GM23338 (cell line): ENCODE results near the gene ATP8A2. TPM values are rescaled to one million over a fixed set of nuclear protein-coding genes. Genes with fewer than 3 reads are reported as not detected.

ENCODE experiments used
- ATAC-seq: fragments of 200-7000 bp; cut with Tn5 transposase; 3 replicates; pipeline ENCODE4 v1.9.1; 2020
- DNase-seq: peaks from one replicate; pipeline ENCODE4 v3.0.0-alpha.2; 2015; ENCODE audit warnings: low spot score
- H2AFZ ChIP-seq: fragments of 200-600 bp; sonication (generic); 2 replicates; pipeline ENCODE4 v1.8.0; 2016; ENCODE audit warnings: antibody characterized with exemption, mild to moderate bottlenecking, moderate library complexity
- H3F3A ChIP-seq: fragments of 200-600 bp; sonication (generic); replicated peaks from 2 replicates; pipeline ENCODE4 v1.8.0; 2017; ENCODE audit warnings: antibody characterized with exemption, mixed run types, low read depth
- H3K27ac ChIP-seq: fragments of 200-600 bp; sonication (generic); 2 replicates; pipeline ENCODE4 v1.6.1; 2016; ENCODE audit warnings: low read depth
- H3K27me3 ChIP-seq: fragments of 200-600 bp; sonication (generic); 2 replicates; pipeline ENCODE4 v1.8.0; 2016; ENCODE audit warnings: mild to moderate bottlenecking, mixed run types, moderate library complexity; ENCODE audit not compliant: insufficient read depth
- H3K36me3 ChIP-seq: fragments of 200-600 bp; sonication (generic); 2 replicates; pipeline ENCODE4 v1.8.0; 2016; ENCODE audit warnings: mild to moderate bottlenecking; ENCODE audit not compliant: insufficient read depth
- H3K4me1 ChIP-seq: fragments of 200-600 bp; sonication (generic); 2 replicates; pipeline ENCODE4 v1.8.0; 2016; ENCODE audit warnings: mild to moderate bottlenecking, moderate library complexity; ENCODE audit not compliant: insufficient read depth
- H3K4me2 ChIP-seq: fragments of 200-600 bp; sonication (generic); 2 replicates; pipeline ENCODE4 v1.7.1; 2017; ENCODE audit warnings: mixed run types
- H3K4me3 ChIP-seq: fragments of 200-600 bp; sonication (generic); 2 replicates; pipeline ENCODE4 v1.6.1; 2016; ENCODE audit warnings: mixed run types
- H3K79me2 ChIP-seq: fragments of 200-600 bp; sonication (generic); replicated peaks from 2 replicates; pipeline ENCODE4 v1.8.0; 2017; ENCODE audit warnings: mild to moderate bottlenecking; ENCODE audit not compliant: insufficient read depth
- H3K9me2 ChIP-seq: fragments of 200-600 bp; sonication (generic); 2 replicates; pipeline ENCODE4 v1.8.0; 2017; ENCODE audit not compliant: insufficient read depth
- H4K20me1 ChIP-seq: fragments of 200-600 bp; sonication (generic); replicated peaks from 2 replicates; pipeline ENCODE4 v1.8.0; 2017; ENCODE audit warnings: mild to moderate bottlenecking; ENCODE audit not compliant: insufficient read depth
- H3K27ac Mint-ChIP-seq: 2 replicates; pipeline ENCODE4 v1.8.0; 2020; ENCODE audit warnings: inconsistent platforms, mild to moderate bottlenecking, moderate library complexity, mixed read lengths
- H3K27me3 Mint-ChIP-seq: 3 replicates; pipeline ENCODE4 v1.8.0; 2022; ENCODE audit warnings: low read depth, mild to moderate bottlenecking, moderate library complexity, mixed read lengths, inconsistent platforms; ENCODE audit not compliant: insufficient read depth, poor library complexity
- H3K36me3 Mint-ChIP-seq: 3 replicates; pipeline ENCODE4 v1.8.0; 2021; ENCODE audit warnings: low read depth, mild to moderate bottlenecking, inconsistent platforms, moderate library complexity, mixed read lengths
- H3K4me1 Mint-ChIP-seq: 3 replicates; pipeline ENCODE4 v1.8.0; 2020; ENCODE audit warnings: mild to moderate bottlenecking, inconsistent platforms, mixed read lengths
- H3K4me3 Mint-ChIP-seq: 3 replicates; pipeline ENCODE4 v1.8.0; 2021; ENCODE audit warnings: moderate library complexity, mild to moderate bottlenecking, inconsistent platforms, mixed read lengths
- H3K9me3 Mint-ChIP-seq: 3 replicates; pipeline ENCODE4 v1.8.0; 2020; ENCODE audit warnings: moderate library complexity, mild to moderate bottlenecking, inconsistent platforms, mixed read lengths
- CTCF ChIP-seq, 2 experiments: fragments of 200-600 bp in 1 of 2; sonication (generic) in 1 of 2; conservative IDR thresholded peaks; 2 replicates each; pipeline versions ENCODE4 v1.5.1 to v1.6.1; 2016 to 2017; ENCODE audit warnings: antibody characterized with exemption in 2 of 2, low read depth in 2 of 2, mild to moderate bottlenecking in 2 of 2, moderate library complexity in 1 of 2
- ETS1 ChIP-seq: IDR thresholded peaks from 2 replicates; pipeline ENCODE4 v1.6.1; 2016; ENCODE audit warnings: antibody characterized with exemption
- EZH2 ChIP-seq: fragments of 200-600 bp; sonication (generic); IDR thresholded peaks from one replicate; pipeline ENCODE4 v1.8.0; 2017; ENCODE audit warnings: antibody characterized with exemption, mild to moderate bottlenecking, low read depth; ENCODE audit not compliant: unreplicated experiment
- EZH2phosphoT487 ChIP-seq: fragments of 200-600 bp; sonication (generic); IDR thresholded peaks from one replicate; pipeline ENCODE4 v1.8.1; 2018; ENCODE audit warnings: antibody characterized with exemption; ENCODE audit not compliant: unreplicated experiment
- JUNB ChIP-seq: IDR thresholded peaks from one replicate; pipeline ENCODE4 v1.6.1; 2016; ENCODE audit warnings: antibody characterized with exemption; ENCODE audit not compliant: unreplicated experiment
- NANOG ChIP-seq: IDR thresholded peaks from 2 replicates; pipeline ENCODE4 v1.6.1; 2016; ENCODE audit warnings: antibody characterized with exemption, borderline replicate concordance
- POLR2AphosphoS5 ChIP-seq: IDR thresholded peaks from 2 replicates; pipeline ENCODE4 v1.6.1; 2016; ENCODE audit warnings: antibody characterized with exemption, low read depth
- REST ChIP-seq: IDR thresholded peaks from one replicate; pipeline ENCODE4 v1.6.1; 2018; ENCODE audit warnings: antibody characterized with exemption; ENCODE audit not compliant: unreplicated experiment
- STAT1 ChIP-seq: IDR thresholded peaks from one replicate; pipeline ENCODE4 v1.6.1; 2016; ENCODE audit warnings: antibody characterized with exemption; ENCODE audit not compliant: unreplicated experiment
- ZNF462 ChIP-seq: fragments of 250-450 bp; sonication (Bioruptor Pico); IDR thresholded peaks from 2 replicates; pipeline ENCODE4 v1.5.0; 2020; ENCODE audit warnings: mild to moderate bottlenecking, moderate library complexity
- polyA plus RNA-seq: library from polyadenylated mRNA; unstranded; fragments of >200 nt; fragmentation: Nextera tagmentation; extraction: Ambion mirVana; gene quantifications from 2 replicates; pipeline ENCODE4 v1.2.1, GENCODE V29; 2016
- total RNA-seq: library from RNA; depleted of rRNA; stranded (reverse); fragments of >200 nt; shearing (Covaris generic); gene quantifications from 2 replicates; pipeline ENCODE4 v1.2.3, GENCODE V29; 2014

ATP8A2 gene
- total and polyA plus RNA-seq, 2 experiments from 2014 or later: 5.7 to 8.8 TPM

GRCh38 chr13:25679159-25679558 is 307.4 kb downstream of the ATP8A2 start:
- H3K4me2 ChIP-seq: no peak overlapping the region
- Mint-ChIP-seq H3K4me3 (no peak overlapping the region), H3K27me3 (no peaks in the 10 kb centered on the region), H3K9me3 (no peaks in the 10 kb centered on the region; the same call in 2 of the 3 replicates), H3K36me3 (no peaks in the 10 kb centered on the region), H3K4me1 (peaks cover 8% of the 10 kb centered on the region), H3K27ac (no peak overlapping the region)
- TF ChIP-seq JUNB: no peak
- peaks cover 6% of the 10 kb centered on the region for H3K9me2 ChIP-seq
- H4K20me1 ChIP-seq: no peaks in the 10 kb centered on the region
- H3K79me2 ChIP-seq: no peaks in the 10 kb centered on the region
- no peaks in the 10 kb centered on the region for H3F3A ChIP-seq
- H3K36me3 ChIP-seq: no peaks in the 10 kb centered on the region
- ATAC-seq: no peak
- H3K27me3 ChIP-seq: no peaks in the 10 kb centered on the region
- no peak overlapping the region for H3K27ac ChIP-seq
- H2AFZ ChIP-seq: no peak overlapping the region
- DNase-seq: no peak
- H3K4me1 ChIP-seq: peaks cover 9% of the 10 kb centered on the region
- H3K4me3 ChIP-seq: no peak overlapping the region

- Mint-ChIP-seq H3K36me3 (no peaks in the 10 kb centered on the region), H3K4me3 (no peak overlapping the region), H3K27me3 (no peaks in the 10 kb centered on the region), H3K4me1 (peaks cover 3% of the 10 kb centered on the region), H3K9me3 (no peaks in the 10 kb centered on the region; the same call in 2 of the 3 replicates), H3K27ac (no peak overlapping the region)
- H2AFZ ChIP-seq: no peak overlapping the region
- H3K4me1 ChIP-seq: peaks cover 5% of the 10 kb centered on the region; the same call in 1 of the 2 replicates
- DNase-seq (no peak), ATAC-seq (no peak)
- no peak overlapping the region for H3K27ac ChIP-seq
- H4K20me1 ChIP-seq: no peaks in the 10 kb centered on the region
- no peaks in the 10 kb centered on the region for H3K79me2 ChIP-seq
- no peaks in the 10 kb centered on the region for H3K27me3 ChIP-seq
- H3K9me2 ChIP-seq: peaks cover 6% of the 10 kb centered on the region
- no peaks in the 10 kb centered on the region for H3K36me3 ChIP-seq
- no peaks in the 10 kb centered on the region for H3F3A ChIP-seq
- no peak overlapping the region for H3K4me2 ChIP-seq
- H3K4me3 ChIP-seq: no peak overlapping the region
- TF ChIP-seq ZNF462 (no peak), EZH2 (no peak), REST (no peak), ETS1 (no peak), NANOG (no peak), EZH2phosphoT487 (no peak), POLR2AphosphoS5 (no peak), CTCF (conservative IDR thresholded peaks at IDR 0.05; ENCODE audit: low read depth in 2 of 2) (no peak), JUNB (no peak), STAT1 (no peak)
These were observed 308.2 kb downstream of the ATP8A2 start for GRCh38 chr13:25679936-25680335.
